ENCODE results near the gene ANKRD36C. TPM values are rescaled to one million over a fixed set of nuclear protein-coding genes. Genes with fewer than 3 reads are reported as not detected.
A peak's percentile ranks its signal among the peaks of the same experiment; 100 is the strongest.

ANKRD36C gene
- total and polyA plus RNA-seq, 9 of the 15 experiments (the other 6 are each of a cell fraction or from before 2014, with no cell fraction given), result 4.4 to 51.6 (median 11.9) TPM

DNA sequence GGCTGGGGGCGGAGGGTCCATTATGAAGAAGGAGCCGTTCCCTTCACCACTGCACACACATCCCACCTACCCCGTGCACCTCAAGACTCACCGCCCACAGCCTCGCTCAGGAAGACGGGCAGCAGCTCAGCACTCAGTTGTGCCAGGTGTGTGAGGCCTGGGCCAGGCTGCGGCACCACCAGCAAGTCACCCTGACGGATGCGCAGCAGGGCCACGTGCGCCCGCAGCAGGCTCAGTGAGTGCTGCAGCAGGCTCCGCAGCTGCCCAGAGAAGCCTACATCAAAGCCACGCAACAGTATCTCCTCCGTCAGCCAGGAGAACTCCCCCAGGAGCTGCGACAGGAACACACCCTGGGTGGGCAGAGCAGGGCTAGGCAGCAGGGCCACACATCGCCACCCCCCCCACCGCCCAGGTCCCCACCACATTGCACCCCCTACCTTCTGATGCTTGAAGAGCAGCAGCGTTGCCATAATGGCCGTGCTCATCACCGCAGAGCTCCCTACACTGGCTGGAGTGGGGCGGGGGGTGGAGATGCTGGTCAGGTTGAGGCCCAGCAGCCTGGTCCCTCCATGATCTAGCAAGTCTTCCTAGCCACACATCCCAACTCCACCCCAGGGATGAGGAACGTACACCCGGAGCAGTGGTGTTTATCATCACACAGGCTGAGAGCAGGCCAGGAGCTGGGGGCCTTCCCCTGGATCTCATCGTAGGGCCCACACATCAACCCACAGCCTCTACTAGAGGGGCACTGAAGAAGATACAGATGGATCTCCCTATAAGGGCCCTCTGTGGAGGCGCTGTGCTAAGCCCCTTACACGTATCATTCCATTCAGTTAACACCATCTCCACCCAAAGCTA, 32.9 kb upstream of the ANKRD36C start:
- no peak overlapping the region for H2AFZ ChIP-seq (ENCODE audit: low read depth, low read length)
- no TSS peak for BruUV-seq (replicated peaks)

More for the DNA sequence above, 32.9 kb upstream of the ANKRD36C start:
- Histone ChIP-seq H3K4me3 (no peak overlapping the region), H3K9me3 (replicated peaks; ENCODE audit: control insufficient read depth, insufficient read depth, low read depth, low read length) (no peaks in the 10 kb centered on the region), H3K9ac (ENCODE audit: insufficient read depth in 1 of 2, low read depth in 2 of 2, low read length in 2 of 2) (no peak overlapping the region), H3K36me3 (ENCODE audit: control insufficient read depth, insufficient read depth, low read length) (no peaks in the 10 kb centered on the region), H4K20me1 (replicated peaks; ENCODE audit: control insufficient read depth, insufficient read depth, low read length) (no peaks in the 10 kb centered on the region), H3K27me3 (ENCODE audit: control insufficient read depth in 2 of 2, insufficient read depth in 2 of 2, low read length in 2 of 2) (no peaks in the 10 kb centered on the region; a peak in 1 of 5 replicates), H3K4me2 (ENCODE audit: insufficient read depth, low read length) (no peak overlapping the region), H3K79me2 (ENCODE audit: control insufficient read depth, insufficient read depth, low read length) (no peaks in the 10 kb centered on the region), H3K9me1 (ENCODE audit: control insufficient read depth, insufficient read depth, low read length) (no peaks in the 10 kb centered on the region), H3K27ac (ENCODE audit: extremely low read depth, low read depth, low read length) (no peak overlapping the region), H3K4me1 (replicated peaks in 1 of 2; ENCODE audit: control insufficient read depth in 2 of 2, insufficient read depth in 2 of 2, low read length in 2 of 2) (peaks cover 0 to 13% of the 10 kb centered on the region in 2 experiments; a peak in 2 of 5 replicates)
- DNase-seq (ENCODE audit: extremely low read depth in 1 of 4, low spot score in 3 of 4) (peak in 2 of 4 experiments; percentile 8), ATAC-seq (0 out of 3 replicates have a peak, but pooled peaks have one; percentile 9), FAIRE-seq (no peak)
- ChIA-PET CTCF (ENCODE audit: low intra/inter-chr PET ratio) (no interaction called here), POLR2A (interaction anchor here (0.6 kb wide), 1 partner anchor 11 kb away, joined by 3 read pairs; no protein-coding TSS in a partner anchor)
- WGBS (ENCODE audit: insufficient coverage, low coverage, missing lambda C conversion rate), result 28% methylated on average over 23 of the region's 27 CpGs
- no peak for TF ChIP-seq NEUROD1 (IDR thresholded peaks at IDR 0.05; ENCODE audit: borderline replicate concordance, low read depth, low read length, partially characterized antibody)
- no peak for TF ChIP-seq ZNF76 (CRISPR knock-in tag; IDR thresholded peaks at IDR 0.05; ENCODE audit: borderline replicate concordance)
- no peak for TF ChIP-seq SMARCA5 (IDR thresholded peaks at IDR 0.05)
- TF ChIP-seq SMC3 (conservative IDR thresholded peaks at IDR 0.05; ENCODE audit: insufficient read depth, low read depth, low read length), result no peak
- TF ChIP-seq HNRNPH1 (optimal IDR thresholded peaks at IDR 0.05; ENCODE audit: low read depth, low read length), result no peak
- no peak for TF ChIP-seq GABPB1 (CRISPR knock-in tag; IDR thresholded peaks at IDR 0.05)
- TF ChIP-seq ZNF143 (CRISPR knock-in tag; IDR thresholded peaks at IDR 0.05), result no peak
- TF ChIP-seq, protein P1, sequence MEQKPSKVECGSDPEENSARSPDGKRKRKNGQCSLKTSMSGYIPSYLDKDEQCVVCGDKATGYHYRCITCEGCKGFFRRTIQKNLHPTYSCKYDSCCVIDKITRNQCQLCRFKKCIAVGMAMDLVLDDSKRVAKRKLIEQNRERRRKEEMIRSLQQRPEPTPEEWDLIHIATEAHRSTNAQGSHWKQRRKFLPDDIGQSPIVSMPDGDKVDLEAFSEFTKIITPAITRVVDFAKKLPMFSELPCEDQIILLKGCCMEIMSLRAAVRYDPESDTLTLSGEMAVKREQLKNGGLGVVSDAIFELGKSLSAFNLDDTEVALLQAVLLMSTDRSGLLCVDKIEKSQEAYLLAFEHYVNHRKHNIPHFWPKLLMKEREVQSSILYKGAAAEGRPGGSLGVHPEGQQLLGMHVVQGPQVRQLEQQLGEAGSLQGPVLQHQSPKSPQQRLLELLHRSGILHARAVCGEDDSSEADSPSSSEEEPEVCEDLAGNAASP (IDR thresholded peaks at IDR 0.05), result no peak
- TF ChIP-seq, protein P2, sequence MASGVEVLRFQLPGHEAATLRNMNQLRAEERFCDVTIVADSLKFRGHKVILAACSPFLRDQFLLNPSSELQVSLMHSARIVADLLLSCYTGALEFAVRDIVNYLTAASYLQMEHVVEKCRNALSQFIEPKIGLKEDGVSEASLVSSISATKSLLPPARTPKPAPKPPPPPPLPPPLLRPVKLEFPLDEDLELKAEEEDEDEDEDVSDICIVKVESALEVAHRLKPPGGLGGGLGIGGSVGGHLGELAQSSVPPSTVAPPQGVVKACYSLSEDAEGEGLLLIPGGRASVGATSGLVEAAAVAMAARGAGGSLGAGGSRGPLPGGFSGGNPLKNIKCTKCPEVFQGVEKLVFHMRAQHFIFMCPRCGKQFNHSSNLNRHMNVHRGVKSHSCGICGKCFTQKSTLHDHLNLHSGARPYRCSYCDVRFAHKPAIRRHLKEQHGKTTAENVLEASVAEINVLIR (CRISPR knock-in tag; IDR thresholded peaks at IDR 0.05), result no peak
- no peak for TF ChIP-seq RBM15 (IDR thresholded peaks at IDR 0.05; ENCODE audit: insufficient read depth, low read length)
- peak; percentile 58 for TF ChIP-seq POLR2G (IDR thresholded peaks at IDR 0.05; ENCODE audit: low read depth, low read length)
- no peak for TF ChIP-seq NCOA1 (IDR thresholded peaks at IDR 0.05; ENCODE audit: low read depth)
- TF ChIP-seq, protein P3, sequence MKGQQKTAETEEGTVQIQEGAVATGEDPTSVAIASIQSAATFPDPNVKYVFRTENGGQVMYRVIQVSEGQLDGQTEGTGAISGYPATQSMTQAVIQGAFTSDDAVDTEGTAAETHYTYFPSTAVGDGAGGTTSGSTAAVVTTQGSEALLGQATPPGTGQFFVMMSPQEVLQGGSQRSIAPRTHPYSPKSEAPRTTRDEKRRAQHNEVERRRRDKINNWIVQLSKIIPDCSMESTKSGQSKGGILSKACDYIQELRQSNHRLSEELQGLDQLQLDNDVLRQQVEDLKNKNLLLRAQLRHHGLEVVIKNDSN (CRISPR knock-in tag; IDR thresholded peaks at IDR 0.05), result 0 out of 2 replicates have a peak, but pooled peaks have one; percentile 7
- TF ChIP-seq, protein P4, sequence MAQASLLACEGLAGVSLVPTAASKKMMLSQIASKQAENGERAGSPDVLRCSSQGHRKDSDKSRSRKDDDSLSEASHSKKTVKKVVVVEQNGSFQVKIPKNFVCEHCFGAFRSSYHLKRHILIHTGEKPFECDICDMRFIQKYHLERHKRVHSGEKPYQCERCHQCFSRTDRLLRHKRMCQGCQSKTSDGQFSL (CRISPR knock-in tag; IDR thresholded peaks at IDR 0.05), result peak; percentile 67; the same call in 1 of the 2 replicates
- TF ChIP-seq, protein P4 (tag; IDR thresholded peaks at IDR 0.05), result no peak
- TF ChIP-seq IFI16 (CRISPR knock-in tag; IDR thresholded peaks at IDR 0.05), result no peak
- in situ Hi-C loops (cut with MboI), result loop anchor here (5.0 to 25.0 kb wide), 3 partner anchors 88 to 488 kb away; partner anchors contain the start of gene NEURL3
- intact Hi-C loops (cut with micrococcal nuclease), result no loop called here

Measured in K562 (cell line).